DLD1 (cell line): Measurements from ENCODE around the gene KRT4.

Experiments
- in situ Hi-C: cut with HindIII; loops from 2 replicates; pipeline ENCODE4 v1.10.0; 2017; ENCODE audit warnings: low sequenced_read_pairs

The KRT4 gene

DNA sequence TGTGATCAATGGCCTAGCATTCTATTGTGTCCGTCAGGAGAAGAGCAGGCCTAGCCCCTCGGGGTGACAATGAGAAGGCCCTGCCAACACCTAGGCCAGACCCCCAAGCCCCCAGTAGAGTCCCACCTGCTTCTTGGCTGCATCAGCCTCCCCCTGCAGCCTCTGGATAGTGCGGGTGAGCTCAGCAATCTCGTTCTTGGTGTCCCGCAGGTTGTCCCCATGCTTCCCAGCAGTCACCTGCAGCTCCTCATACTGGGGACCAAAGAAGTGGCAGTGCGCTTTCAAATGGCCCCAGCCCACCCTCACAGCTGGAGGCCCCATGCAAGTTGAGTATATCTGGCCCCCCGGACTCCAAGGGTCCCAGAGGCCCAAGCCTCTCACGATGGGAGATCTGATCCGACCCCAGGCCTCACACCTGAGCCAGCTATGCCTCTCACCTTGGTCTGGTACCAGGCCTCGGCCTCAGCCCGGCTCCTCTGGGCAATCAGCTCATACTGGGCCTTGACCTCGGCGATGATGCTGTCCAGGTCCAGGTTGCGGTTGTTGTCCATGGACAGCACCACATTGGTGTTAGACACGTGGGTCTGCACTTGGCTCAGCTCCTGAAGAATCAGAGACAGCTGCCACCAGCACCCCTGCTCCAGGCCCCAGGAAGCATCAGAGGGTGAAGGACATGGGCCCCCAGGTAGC, 10.0 kb upstream of the KRT4 start:
- in situ Hi-C loops = no loop called here

DNA sequence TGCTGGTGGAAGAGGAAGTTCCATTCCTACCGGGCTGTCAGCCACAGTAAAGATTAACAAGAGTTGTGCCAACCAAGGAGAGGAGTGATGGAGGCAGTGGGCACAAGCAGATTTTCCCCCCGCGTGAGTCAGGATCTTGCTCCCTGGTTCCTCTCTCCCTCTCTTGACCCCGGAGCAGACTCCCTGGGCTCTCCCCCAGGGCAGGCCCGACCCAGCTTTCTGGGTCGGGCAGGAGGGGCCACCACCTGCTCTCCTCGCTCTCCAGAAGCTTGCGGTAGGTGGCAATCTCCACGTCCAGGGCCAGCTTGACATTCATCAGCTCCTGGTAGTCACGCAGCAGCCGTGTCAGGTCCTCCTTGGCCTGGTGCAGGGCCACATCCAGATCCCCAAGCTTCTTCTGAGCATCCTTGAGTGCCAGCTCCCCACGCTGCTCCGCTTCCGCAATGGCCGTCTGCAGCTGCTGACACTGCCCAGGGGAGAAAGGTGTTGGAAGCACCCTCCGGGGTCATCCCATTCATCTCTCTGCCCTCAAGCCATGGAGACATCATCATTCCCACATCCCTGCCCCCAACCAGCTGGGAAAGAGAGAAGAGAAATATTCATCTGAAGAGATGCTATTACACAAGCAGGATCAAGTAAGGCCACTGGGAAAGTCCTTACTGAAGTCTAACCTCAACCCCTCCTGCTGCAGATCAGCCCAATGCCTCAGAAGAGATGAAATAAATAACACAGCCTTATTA, 9.0 kb upstream of the KRT4 start:
- in situ Hi-C loops = no loop called here

DNA sequence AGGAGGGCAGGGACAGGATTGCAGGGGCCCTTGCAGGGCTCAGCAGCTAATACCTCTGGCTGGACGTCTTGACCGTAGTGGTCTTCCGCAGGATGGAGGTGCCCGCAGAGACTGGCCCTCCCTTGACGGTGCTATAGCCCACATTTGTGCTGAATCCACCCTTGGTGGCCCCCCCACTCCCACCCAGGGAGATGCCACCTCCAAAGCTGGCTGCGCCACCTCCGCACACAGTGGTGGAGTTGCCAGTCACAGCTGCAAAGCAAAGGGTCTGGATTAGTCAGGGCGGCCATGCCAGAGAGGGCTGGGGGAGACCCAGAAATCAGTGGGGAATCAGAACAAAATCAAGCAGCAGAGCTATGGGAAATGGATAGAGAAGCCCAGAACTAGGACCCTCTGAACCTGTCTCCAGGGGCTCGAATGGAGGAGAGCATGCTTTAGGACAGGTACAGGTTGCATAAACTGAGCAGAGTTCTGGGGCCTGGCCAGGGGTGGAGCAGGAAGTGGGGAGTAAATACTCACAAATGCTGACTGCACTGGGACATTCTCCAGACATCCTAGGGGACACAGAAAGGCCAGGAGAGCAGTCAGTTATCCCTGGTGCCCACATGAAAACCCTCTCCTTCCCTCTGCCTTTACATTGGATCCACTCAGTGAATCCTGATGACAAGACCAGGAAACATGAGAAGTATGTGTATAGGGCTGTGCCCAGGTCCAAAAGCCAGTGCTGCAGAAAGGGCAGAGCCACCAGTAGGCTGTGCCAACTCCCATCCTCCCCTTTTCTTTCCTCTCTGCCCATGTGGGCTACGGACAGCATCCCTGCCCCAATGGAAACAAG, 8.1 kb upstream of the KRT4 start:
- in situ Hi-C loops = no loop called here

DNA sequence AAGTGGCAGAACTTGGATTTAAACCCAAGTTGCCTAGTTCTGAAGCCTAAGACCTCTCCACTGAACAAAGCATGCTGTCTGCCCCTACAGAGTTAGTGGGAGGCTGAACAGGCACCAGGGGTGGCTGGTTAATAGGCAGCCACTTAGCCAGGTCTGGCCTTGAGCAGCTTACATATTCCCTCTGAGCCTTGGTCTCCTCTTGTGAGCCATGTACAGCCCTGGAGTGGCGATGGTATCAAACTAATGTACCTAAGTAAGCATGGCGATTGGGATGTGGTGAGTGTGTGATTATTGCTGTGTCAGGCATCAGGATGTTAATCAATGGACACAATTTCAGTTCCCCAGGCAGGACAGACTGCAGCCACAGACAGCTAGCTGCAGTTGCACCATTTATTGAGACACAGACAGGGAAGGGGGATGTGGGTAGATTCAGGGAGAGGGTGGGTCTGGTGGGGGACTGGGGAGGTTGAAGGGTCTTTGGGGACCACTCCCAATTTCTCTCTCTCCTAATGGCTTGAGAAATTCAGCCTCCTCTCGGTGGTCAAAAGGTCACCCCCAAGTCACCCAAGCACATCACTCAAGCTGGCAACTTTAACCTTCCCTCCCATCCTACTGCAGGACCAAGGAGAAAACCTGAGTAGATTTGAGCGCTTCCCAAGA, 7.3 kb upstream of the KRT4 start:
- in situ Hi-C loops = no loop called here

DNA sequence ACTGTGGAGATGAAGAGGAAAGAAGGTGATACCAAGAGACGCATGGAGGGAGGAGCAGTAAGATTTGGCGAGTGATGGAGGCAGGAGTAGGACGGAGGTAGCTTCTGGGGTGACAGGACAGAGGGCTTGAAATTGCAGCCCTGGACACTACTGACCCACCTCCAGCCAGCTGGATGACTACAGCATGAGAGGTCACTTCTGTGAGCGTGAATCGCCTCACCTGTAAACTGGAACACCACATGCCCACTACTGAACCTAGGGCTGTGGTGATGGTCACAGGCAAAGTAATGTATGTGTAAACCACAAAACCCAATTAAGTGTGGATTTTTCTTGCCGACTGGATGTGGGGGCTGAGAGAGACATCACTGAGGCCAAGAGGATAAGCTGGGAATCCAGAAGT, 6.6 kb upstream of the KRT4 start:
- in situ Hi-C loops = no loop called here

DNA sequence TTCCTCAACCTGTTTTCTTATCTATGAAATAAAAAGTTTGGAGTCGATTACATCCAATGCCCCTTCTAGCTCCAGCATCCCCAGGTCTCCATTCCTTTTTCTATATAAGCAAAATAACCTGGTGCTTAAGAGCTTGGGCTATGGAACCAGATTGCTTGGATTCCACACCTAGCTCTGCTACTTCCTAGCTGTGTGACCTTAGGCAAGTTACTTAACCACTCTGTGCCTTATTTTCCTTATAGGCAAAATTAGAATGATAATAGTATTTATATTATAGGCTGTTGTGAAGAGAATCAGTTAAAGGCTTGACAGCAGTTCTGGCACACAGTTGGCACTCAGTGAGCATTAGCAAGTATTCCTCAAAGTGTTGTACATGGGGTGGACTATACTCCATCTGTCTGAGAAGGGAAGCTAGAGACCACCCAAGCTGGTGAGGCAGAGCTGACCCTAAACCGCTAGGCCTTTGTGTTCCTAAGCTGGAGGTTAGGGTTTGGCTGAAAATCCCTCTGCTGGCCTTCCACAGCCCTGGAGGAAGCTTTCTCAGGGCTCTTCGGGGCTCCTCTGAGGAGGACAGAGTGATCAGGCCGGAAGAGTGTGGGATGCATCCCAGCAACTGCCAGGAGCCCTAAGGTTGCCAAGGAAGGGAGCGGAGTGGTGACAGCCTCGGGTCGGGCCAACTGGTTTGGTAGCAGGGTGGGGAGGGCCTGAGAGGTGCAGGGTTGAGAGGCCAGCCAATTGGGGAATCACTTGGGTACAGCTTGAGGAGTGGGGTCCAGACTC, 6.0 kb upstream of the KRT4 start:
- in situ Hi-C loops = loop anchor here (10.0 kb wide), 1 partner anchor 115 kb away; the partner anchor contains the start of gene KRT77

DNA sequence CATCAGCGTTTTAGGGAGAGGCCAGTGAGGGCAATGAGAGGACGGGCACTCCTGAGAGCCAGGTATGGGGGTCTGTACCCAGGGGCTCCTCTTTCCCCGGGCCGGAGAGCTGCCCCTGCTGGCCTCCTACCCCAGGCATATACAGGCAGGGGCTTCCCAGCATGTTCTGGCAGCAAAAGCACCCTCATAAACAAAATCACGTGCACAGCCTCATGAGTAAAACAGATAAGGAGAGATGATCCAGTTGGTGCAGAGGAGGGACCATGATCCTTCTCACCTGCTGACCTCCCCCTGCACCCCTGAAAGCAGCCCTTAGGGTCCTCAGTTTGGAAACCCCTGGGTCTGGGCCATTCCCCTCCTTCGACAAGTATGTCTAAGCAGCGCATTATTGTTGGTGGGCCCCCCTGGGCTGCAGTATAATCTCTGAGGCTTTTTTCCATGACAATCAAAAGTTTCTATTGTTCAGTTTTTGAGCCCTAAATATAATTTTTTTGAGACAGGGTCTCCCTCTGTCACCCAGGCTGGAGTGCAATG, 5.0 kb upstream of the KRT4 start:
- in situ Hi-C loops = loop anchor here (10.0 kb wide), 1 partner anchor 114 kb away; the partner anchor contains the start of gene KRT77

DNA sequence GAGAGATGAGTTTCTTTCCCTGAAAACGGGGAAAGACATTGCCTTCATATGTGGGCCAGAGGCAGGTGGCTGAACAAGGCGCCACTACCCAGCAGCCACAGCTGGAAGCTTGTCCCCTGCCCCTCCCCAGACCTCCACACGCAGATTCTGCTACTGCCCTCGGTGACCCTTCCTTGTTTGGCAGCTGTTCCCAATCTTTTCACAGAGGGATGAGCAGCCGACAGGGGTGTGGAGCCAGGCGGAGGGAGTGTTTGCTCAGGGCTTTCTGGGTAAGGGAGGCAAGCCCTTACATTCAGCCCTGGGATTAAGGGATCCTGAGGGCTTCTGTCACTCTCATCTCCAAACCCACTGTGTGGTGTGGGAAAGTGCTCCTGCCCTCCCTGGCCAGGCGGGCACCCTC, 4.5 kb upstream of the KRT4 start:
- in situ Hi-C loops = loop anchor here (10.0 kb wide), 1 partner anchor 114 kb away; the partner anchor contains the start of gene KRT77

DNA sequence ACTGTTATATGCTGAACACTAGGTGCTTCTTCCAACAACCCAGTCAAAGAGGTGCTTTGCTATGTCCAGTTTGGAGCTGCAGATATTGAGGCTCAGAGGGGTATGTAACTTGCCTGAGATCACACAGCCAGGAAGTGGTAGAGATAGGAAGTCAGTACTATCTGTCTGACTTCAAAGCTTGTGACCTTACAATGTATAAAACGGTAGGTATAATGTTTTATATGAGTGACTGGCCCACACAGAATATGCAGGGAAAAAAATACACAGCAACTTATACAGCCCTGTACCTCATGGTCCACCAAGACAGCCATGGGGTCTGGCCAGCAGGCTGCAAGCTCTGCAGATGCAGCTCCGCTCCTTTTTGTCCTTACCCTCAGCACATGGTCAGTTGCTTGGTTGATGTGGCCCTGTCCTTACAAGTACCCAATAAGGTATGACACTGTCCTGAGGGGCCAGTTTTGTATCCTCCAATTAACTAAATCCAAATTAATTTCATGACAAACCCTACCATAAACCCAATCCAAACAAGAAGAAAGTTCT, 3.9 kb upstream of the KRT4 start:
- in situ Hi-C loops = loop anchor here (10.0 kb wide), 1 partner anchor 113 kb away; the partner anchor contains the start of gene KRT77

DNA sequence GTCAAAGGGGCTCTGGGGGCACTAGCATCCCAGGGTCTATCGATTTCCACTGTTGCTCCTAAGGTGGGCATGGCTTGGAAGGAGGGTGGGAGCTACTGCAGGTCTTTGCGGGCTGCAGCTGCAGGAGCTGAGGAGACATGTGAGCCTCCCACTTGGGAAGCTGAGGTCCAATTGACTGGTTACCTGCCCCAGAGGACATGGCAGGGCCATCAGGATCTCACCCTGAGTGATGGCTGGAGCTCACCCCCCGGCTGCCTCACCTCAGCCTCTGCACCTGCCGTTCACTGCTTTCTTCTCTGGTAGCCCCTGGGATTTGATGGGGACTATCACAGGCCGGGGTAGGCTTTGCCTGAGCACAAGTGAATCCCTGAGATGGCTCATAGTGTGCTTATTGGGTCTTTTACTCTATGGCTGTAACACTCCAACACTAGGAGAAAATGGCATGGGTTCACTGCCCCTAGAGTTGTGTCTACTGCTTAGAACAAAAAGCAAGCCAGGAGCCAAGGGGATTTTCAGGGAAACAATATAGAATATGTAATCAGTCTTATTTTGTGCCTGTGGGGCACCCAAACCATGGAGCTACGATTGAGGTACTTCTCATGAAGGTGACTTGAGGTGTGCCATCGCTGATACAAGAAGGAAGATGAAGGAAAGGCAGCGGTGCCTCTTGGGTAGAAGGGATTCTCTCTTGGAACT, 3.2 kb upstream of the KRT4 start:
- in situ Hi-C loops = loop anchor here (10.0 kb wide), 1 partner anchor 112 kb away; the partner anchor contains the start of gene KRT77

DNA sequence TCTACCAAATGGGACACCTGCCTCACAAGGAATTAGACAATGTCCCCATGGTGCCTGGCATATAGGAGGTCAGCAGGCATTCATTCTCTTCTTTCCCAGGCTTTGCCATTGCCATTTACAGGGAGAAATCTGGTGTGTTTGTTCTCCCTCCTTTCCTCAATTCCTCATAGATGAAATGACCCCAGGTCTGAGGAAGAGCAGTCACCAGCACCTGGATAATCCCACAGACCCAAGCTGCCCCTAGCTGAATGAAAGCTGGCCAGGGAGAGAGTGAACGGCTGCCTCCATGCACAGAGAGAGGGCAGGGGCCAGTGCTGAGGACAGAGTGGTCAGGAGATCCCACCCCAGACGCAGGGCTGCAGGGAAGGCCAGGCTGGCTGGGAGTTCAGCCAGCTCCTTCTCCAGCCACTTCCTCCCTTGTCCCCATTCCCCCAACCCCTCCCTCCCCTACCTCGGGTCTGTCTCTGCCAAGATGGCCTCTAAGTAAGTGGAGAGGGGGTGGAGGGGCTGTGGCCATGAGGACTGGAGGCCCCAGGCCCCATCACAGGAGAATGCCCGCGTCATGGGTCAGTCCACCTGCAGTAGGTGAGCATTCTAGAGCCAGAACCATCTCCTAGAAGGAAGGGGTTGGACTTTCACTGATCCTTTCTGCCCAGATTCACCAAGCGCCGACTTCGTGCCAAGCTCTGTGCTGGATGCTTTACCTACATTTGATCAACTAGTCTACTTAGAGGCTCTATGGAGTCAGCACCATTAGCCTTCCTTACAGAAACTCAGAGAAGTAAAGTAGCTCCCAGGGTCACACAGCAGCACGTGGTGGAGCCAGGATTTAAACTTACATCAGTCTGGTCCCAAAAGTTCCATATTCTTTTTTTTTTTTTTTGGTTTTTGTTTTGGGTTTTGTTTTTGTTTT, 2.0 kb upstream of the KRT4 start:
- in situ Hi-C loops = loop anchor here (10.0 kb wide), 1 partner anchor 111 kb away; the partner anchor contains the start of gene KRT77

DNA sequence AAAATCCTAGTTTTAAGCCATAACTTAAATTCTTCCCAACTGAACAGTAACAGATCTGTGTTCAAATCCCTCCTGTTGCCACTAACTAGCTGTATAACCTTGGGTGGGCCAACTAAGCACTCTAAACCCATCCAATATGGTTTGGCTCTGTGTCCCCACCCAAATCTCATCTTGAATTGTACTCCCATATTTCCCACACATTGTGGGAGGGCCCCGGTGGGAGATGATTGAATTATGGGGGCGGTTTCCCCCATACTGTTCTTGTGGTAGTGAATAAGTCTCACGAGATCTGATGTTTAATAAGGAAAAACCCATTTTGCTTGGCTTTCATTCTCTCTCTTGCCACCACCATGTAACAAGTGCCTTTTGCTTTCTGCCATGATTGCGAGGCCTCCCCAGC, 1.2 kb upstream of the KRT4 start:
- in situ Hi-C loops = loop anchor here (10.0 kb wide), 1 partner anchor 110 kb away; the partner anchor contains the start of gene KRT77

DNA sequence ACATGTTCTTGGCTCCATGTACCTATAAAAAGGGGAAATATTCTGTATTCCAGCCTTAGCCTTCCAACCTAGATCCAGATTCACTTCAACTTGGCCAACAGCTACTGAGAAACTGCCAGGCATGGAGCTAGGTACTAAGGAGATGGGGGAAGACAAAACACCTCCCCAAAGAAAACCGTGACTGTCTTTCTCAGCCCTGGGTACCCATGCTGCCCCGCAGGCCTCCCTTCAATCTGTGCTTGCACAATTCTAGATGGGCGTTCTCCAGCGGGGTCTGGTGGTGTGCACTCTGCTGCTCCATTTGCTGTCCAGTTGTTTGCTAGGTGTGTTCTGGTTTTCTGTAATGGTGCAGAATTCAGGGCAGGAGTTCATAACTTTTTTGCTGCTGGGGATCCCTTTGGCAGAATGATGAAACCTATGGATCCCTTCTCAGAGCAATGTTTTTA, 817 bp upstream of the KRT4 start:
- in situ Hi-C loops = loop anchor here (10.0 kb wide), 1 partner anchor 110 kb away; the partner anchor contains the start of gene KRT77

DNA sequence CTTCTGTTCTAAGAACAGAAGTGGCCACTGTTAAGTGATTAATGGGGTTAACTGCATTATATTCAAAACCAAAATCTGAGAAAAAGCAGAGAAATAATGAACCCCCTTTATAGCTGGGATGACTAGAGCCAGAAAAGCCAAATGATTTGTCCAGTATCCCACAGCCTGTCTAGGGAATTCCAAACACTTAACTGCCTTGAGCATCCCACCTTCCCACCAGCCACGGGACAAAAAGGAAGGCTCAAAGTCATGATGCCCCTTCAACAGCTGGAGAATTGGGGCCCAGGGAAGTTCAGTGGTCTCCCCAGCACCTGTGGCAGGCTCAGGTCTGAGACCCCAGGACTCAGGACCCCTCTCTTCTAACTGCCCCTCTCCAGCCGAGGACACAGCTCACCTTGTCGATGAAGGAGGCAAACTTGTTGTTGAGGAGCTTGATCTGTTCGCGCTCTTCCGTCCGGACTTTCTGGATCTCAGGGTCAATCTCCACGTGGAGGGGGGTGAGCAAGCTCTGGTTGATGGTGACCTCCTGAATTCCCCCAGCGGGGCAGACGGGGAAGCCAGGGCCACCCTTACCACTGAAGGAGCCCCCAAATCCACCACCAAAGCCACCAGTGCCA, 605 bp downstream of the KRT4 start:
- in situ Hi-C loops = loop anchor here (10.0 kb wide), 1 partner anchor 109 kb away; the partner anchor contains the start of gene KRT77

DNA sequence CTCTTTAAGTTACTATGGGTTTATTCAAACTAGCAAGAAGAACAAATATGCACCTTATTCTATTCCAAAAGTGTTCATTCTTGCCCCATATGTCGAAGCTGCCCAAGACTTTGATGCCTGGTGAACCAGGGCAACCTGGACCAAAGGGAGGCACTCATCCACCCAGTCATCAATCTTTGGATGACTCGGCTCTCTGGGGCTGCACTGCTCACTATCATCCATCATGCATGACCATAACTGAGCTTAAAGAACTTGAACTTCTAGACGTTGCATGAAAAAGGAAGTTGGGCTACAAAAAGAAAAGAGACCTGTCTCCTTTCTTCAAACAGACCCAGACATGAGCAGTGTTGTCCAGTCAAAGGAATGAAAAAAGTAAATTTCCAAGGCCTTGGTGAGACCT, 1.2 kb downstream of the KRT4 start:
- in situ Hi-C loops = loop anchor here (10.0 kb wide), 1 partner anchor 108 kb away; the partner anchor contains the start of gene KRT77

DNA sequence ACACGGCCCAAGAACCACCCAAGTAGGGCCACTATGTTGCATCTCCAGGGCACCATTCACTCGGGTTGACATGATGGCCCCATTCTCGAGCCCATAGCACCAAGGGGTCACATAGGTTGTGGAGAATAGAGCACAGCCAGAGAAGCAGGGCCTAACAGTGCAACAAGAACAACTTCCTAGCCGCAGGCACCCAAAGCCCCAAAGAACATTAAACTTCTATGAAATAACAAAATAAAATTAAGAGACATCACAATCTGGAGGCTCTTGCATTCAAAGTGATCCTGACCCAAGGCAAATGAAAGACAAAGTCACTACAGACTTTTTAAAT, 1.9 kb downstream of the KRT4 start:
- in situ Hi-C loops = loop anchor here (10.0 kb wide), 1 partner anchor 107 kb away; the partner anchor contains the start of gene KRT77
